Muscle layer of colon (tissue), 2 donors: ENCODE data around the gene CLK2.
"Not testable (repeated sequence)": the region's sequence is repeated elsewhere in the genome, so short reads cannot be mapped to it uniquely, and the experiment has no call there.

Experiments used
- H3K27ac ChIP-seq: one replicate; pipeline ENCODE4 v1.7.0; 2013; ENCODE audit warnings: low read depth, mild to moderate bottlenecking, low read length, moderate library complexity
- H3K27me3 ChIP-seq, 2 donors: one replicate each; pipeline ENCODE4 v1.7.0; 2013; ENCODE audit warnings: low read length in 2 of 2, mild to moderate bottlenecking in 2 of 2; ENCODE audit not compliant: insufficient read depth in 2 of 2, control insufficient read depth in 1 of 2
- H3K36me3 ChIP-seq: one replicate; pipeline ENCODE4 v1.7.0; 2013; ENCODE audit warnings: mild to moderate bottlenecking, low read length; ENCODE audit not compliant: insufficient read depth
- H3K4me1 ChIP-seq: one replicate; pipeline ENCODE4 v1.7.0; 2013; ENCODE audit warnings: mild to moderate bottlenecking, low read length; ENCODE audit not compliant: insufficient read depth
- H3K4me3 ChIP-seq, 2 donors: one replicate each; pipeline ENCODE4 v1.7.0; 2013; ENCODE audit warnings: low read length in 2 of 2, low read depth in 1 of 2, mild to moderate bottlenecking in 1 of 2, moderate library complexity in 1 of 2
- H3K9ac ChIP-seq: one replicate; pipeline ENCODE4 v1.7.0; 2013; ENCODE audit warnings: low read length
- H3K9me3 ChIP-seq: one replicate; pipeline ENCODE4 v1.7.0; 2013; ENCODE audit warnings: mild to moderate bottlenecking, low read length
- donor health status: abdominal sarcoma.
- donor health status: Adenocarcinoma of cecum.

The CLK2 gene

GRCh38 chr1:155295183-155295941 is 22.1 kb upstream of the CLK2 start:
- Histone ChIP-seq H3K36me3 (no peaks in the 10 kb centered on the region), H3K4me1 (no peaks in the 10 kb centered on the region), H3K9me3 (no peaks in the 10 kb centered on the region), H3K9ac (no peak overlapping the region), H3K4me3 (no peak overlapping the region), H3K27ac (no peak overlapping the region), H3K27me3 (peaks cover 11 to 32% of the 10 kb centered on the region in 2 donors)

- no peaks in the 10 kb centered on the region for H3K4me1 ChIP-seq
- no peaks in the 10 kb centered on the region for H3K9me3 ChIP-seq
- H3K36me3 ChIP-seq: no peaks in the 10 kb centered on the region
- H3K9ac ChIP-seq: no peak overlapping the region
- H3K4me3 ChIP-seq: no peak overlapping the region
- no peak overlapping the region for H3K27ac ChIP-seq
- peaks cover 11 to 32% of the 10 kb centered on the region in 2 donors for H3K27me3 ChIP-seq
Measured at GRCh38 chr1:155294520-155295182, 21.3 kb upstream of the CLK2 start.

- Histone ChIP-seq H3K36me3 (no peaks in the 10 kb centered on the region), H3K4me3 (no peak overlapping the region), H3K9ac (no peak overlapping the region), H3K27ac (no peak overlapping the region), H3K9me3 (no peaks in the 10 kb centered on the region), H3K4me1 (no peaks in the 10 kb centered on the region), H3K27me3 (peaks cover 11 to 32% of the 10 kb centered on the region in 2 donors)
Measured at GRCh38 chr1:155293086-155293749, 19.9 kb upstream of the CLK2 start.

GRCh38 chr1:155291006-155291405 is 17.7 kb upstream of the CLK2 start:
- not testable (repeated sequence) for H3K9me3 ChIP-seq, H3K9ac ChIP-seq, H3K27ac ChIP-seq, H3K4me3 ChIP-seq, H3K4me1 ChIP-seq, H3K36me3 ChIP-seq
- H3K27me3 ChIP-seq: peaks cover 9 to 20% of the 10 kb centered on the region in 2 donors

- no peak overlapping the region for H3K4me3 ChIP-seq
- no peaks in the 10 kb centered on the region for H3K36me3 ChIP-seq
- no peak overlapping the region for H3K27ac ChIP-seq
- no peaks in the 10 kb centered on the region for H3K27me3 ChIP-seq
- H3K9me3 ChIP-seq: no peaks in the 10 kb centered on the region
- no peaks in the 10 kb centered on the region for H3K4me1 ChIP-seq
- H3K9ac ChIP-seq: no peak overlapping the region
Measured at GRCh38 chr1:155287987-155288543, 14.8 kb upstream of the CLK2 start.

GRCh38 chr1:155286544-155286943 is 13.2 kb upstream of the CLK2 start:
- no peaks in the 10 kb centered on the region for H3K36me3 ChIP-seq
- H3K9me3 ChIP-seq: no peaks in the 10 kb centered on the region
- H3K27ac ChIP-seq: no peak overlapping the region
- no peak overlapping the region for H3K4me3 ChIP-seq
- H3K9ac ChIP-seq: no peak overlapping the region
- H3K4me1 ChIP-seq: no peaks in the 10 kb centered on the region
- H3K27me3 ChIP-seq: no peaks in the 10 kb centered on the region

- Histone ChIP-seq H3K27me3 (no peaks in the 10 kb centered on the region), H3K9ac (no peak overlapping the region), H3K4me1 (no peaks in the 10 kb centered on the region), H3K4me3 (no peak overlapping the region), H3K27ac (no peak overlapping the region), H3K36me3 (no peaks in the 10 kb centered on the region), H3K9me3 (no peaks in the 10 kb centered on the region)
Measured at GRCh38 chr1:155285631-155286044, 12.3 kb upstream of the CLK2 start.

- H3K27me3 ChIP-seq: no peaks in the 10 kb centered on the region
- H3K9me3 ChIP-seq: no peaks in the 10 kb centered on the region
- H3K9ac ChIP-seq: no peak overlapping the region
- H3K4me1 ChIP-seq: no peaks in the 10 kb centered on the region
- H3K27ac ChIP-seq: no peak overlapping the region
- H3K4me3 ChIP-seq: no peak overlapping the region
- no peaks in the 10 kb centered on the region for H3K36me3 ChIP-seq
Measured at GRCh38 chr1:155285063-155285462, 11.8 kb upstream of the CLK2 start.

- H3K9me3 ChIP-seq: no peaks in the 10 kb centered on the region
- no peak overlapping the region for H3K4me3 ChIP-seq
- H3K36me3 ChIP-seq: no peaks in the 10 kb centered on the region
- H3K9ac ChIP-seq: no peak overlapping the region
- no peak overlapping the region for H3K27ac ChIP-seq
- no peaks in the 10 kb centered on the region for H3K4me1 ChIP-seq
- no peaks in the 10 kb centered on the region for H3K27me3 ChIP-seq
Measured at GRCh38 chr1:155284476-155284875, 11.2 kb upstream of the CLK2 start.

GRCh38 chr1:155282488-155283091 is 9.3 kb upstream of the CLK2 start:
- no peak overlapping the region for H3K9ac ChIP-seq
- H3K36me3 ChIP-seq: no peaks in the 10 kb centered on the region
- H3K4me1 ChIP-seq: peaks cover 8% of the 10 kb centered on the region
- H3K9me3 ChIP-seq: no peaks in the 10 kb centered on the region
- H3K27ac ChIP-seq: no peak overlapping the region
- H3K4me3 ChIP-seq: no peak overlapping the region
- H3K27me3 ChIP-seq: no peaks in the 10 kb centered on the region

- Histone ChIP-seq H3K9me3 (no peaks in the 10 kb centered on the region), H3K9ac (no peak overlapping the region), H3K27ac (no peak overlapping the region), H3K27me3 (no peaks in the 10 kb centered on the region), H3K4me3 (no peak overlapping the region), H3K4me1 (peaks cover 13% of the 10 kb centered on the region), H3K36me3 (no peaks in the 10 kb centered on the region)
Measured at GRCh38 chr1:155279268-155279667, 6.0 kb upstream of the CLK2 start.
